A549 (cell line): Measurements from ENCODE around the gene RPH3AL. TPM values are rescaled to one million over a fixed set of nuclear protein-coding genes. Genes with fewer than 3 reads are reported as not detected.

Source experiments
- ATAC-seq, 2 experiments: fragments of 200-7000 bp in 1 of 2; fragments of >200 bp in 1 of 2; cut with Nextera tagmentation in 1 of 2; cut with Tn5 transposase in 1 of 2; 3 replicates each; pipeline versions ENCODE4 v1.8.0 to v1.9.1; 2018 to 2020; ENCODE audit warnings: mild to moderate bottlenecking in 1 of 2, moderate library complexity in 1 of 2
- CTCF ChIA-PET: fragments of 300-600 bp; sonication (Branson Sonifier 250); formaldehyde crosslinking; extraction: SDS; loops from one replicate; lab custom pipeline; 2021; ENCODE audit warnings: antibody characterized with exemption, inconsistent platforms; lab: Yijun Ruan, JAX
- POLR2A ChIA-PET: fragments of 350-600 bp; formaldehyde crosslinking; extraction: SDS; loops from one replicate; lab custom pipeline; 2021; ENCODE audit warnings: antibody characterized with exemption, inconsistent platforms; lab: Yijun Ruan, JAX
- DNase-seq, 2 experiments: peaks; one replicate each; pipeline versions ENCODE4 v3.0.0 to v3.0.0-alpha.2; 2011 to 2016; ENCODE audit warnings: low read depth in 1 of 2, low spot score in 1 of 2
- FAIRE-seq: peaks from 2 replicates; lab custom pipeline; 2011; peaks lifted over from hg19 to GRCh38; lab: Jason Lieb, UNC
- H3K27ac ChIP-seq, 2 experiments: fragments of >200 bp; sonication (Bioruptor Twin); formaldehyde crosslinking; 3 replicates each; pipeline ENCODE4 v1.5.1; 2016 to 2017
- H3K4me1 ChIP-seq: fragments of >200 bp; sonication (Bioruptor Twin); formaldehyde crosslinking; 3 replicates; pipeline ENCODE4 v1.6.1; 2016
- H3K4me2 ChIP-seq: fragments of >200 bp; sonication (Bioruptor Twin); formaldehyde crosslinking; 3 replicates; pipeline ENCODE4 v1.6.1; 2016
- H3K4me3 ChIP-seq: fragments of >200 bp; sonication (Bioruptor Twin); formaldehyde crosslinking; 3 replicates; pipeline ENCODE4 v1.5.1; 2016
- H3K9me3 ChIP-seq: fragments of >200 bp; sonication (Bioruptor Twin); formaldehyde crosslinking; 3 replicates; pipeline ENCODE4 v1.6.1; 2016
- CBX8 ChIP-seq: fragments of 200-600 bp; sonication (generic); IDR thresholded peaks from 2 replicates; pipeline ENCODE4 v1.6.1; 2016
- EHF ChIP-seq: fragments of 250-450 bp; sonication (Bioruptor Pico); IDR thresholded peaks from 2 replicates; pipeline ENCODE4 v1.5.0; 2020; ENCODE audit warnings: mild to moderate bottlenecking
- FOSB ChIP-seq: fragments of 250-450 bp; sonication (Bioruptor Pico); IDR thresholded peaks from 2 replicates; pipeline ENCODE4 v1.5.0; 2020; ENCODE audit warnings: mild to moderate bottlenecking, moderate library complexity
- FOSL2 ChIP-seq, 2 experiments: fragments of 450-650 bp in 1 of 2; fragments of >200 bp in 1 of 2; sonication (Bioruptor Twin) in 1 of 2; formaldehyde crosslinking; IDR thresholded peaks; 2 replicates each; pipeline versions ENCODE4 v1.5.0 to v1.6.1; 2016 to 2020; ENCODE audit warnings: mild to moderate bottlenecking in 1 of 2, moderate library complexity in 1 of 2
- HEYL ChIP-seq: fragments of 250-450 bp; sonication (Bioruptor Pico); IDR thresholded peaks from 2 replicates; pipeline ENCODE4 v1.8.0; 2021; ENCODE audit warnings: mild to moderate bottlenecking, moderate library complexity
- KDM1A ChIP-seq: fragments of 200-600 bp; sonication (generic); IDR thresholded peaks from 2 replicates; pipeline ENCODE4 v1.6.1; 2016; ENCODE audit warnings: low read depth, mild to moderate bottlenecking
- MAFK ChIP-seq: fragments of 450-650 bp; IDR thresholded peaks from 2 replicates; pipeline ENCODE4 v1.6.1; 2014; ENCODE audit not compliant: partially characterized antibody
- MAZ ChIP-seq: fragments of 150-350 bp; IDR thresholded peaks from 2 replicates; pipeline ENCODE4 v1.6.1; 2014; ENCODE audit warnings: antibody characterized with exemption, low read depth, low read length, borderline replicate concordance
- NFE2L2 ChIP-seq: fragments of 150-350 bp; conservative IDR thresholded peaks from 2 replicates; pipeline ENCODE4 v1.6.1; 2014; ENCODE audit warnings: low read length
- NPAS2 ChIP-seq: fragments of 250-450 bp; sonication (Bioruptor Pico); IDR thresholded peaks from 2 replicates; pipeline ENCODE4 v1.8.0; 2022; ENCODE audit warnings: mild to moderate bottlenecking, moderate library complexity, borderline replicate concordance
- RCOR1 ChIP-seq: fragments of 150-350 bp; IDR thresholded peaks from 2 replicates; pipeline ENCODE4 v1.6.1; 2014; ENCODE audit warnings: antibody characterized with exemption, low read length, low read depth
- RNF2 ChIP-seq: fragments of 200-600 bp; sonication (generic); IDR thresholded peaks from 2 replicates; pipeline ENCODE4 v1.6.1; 2016; ENCODE audit warnings: low read depth, mild to moderate bottlenecking, antibody characterized with exemption, moderate library complexity, borderline replicate concordance
- TFCP2L1 ChIP-seq: fragments of 250-450 bp; sonication (Bioruptor Pico); IDR thresholded peaks from 2 replicates; pipeline ENCODE4 v1.5.0; 2021; ENCODE audit warnings: mild to moderate bottlenecking
- TP53 ChIP-seq: fragments of 250-450 bp; sonication (Bioruptor Pico); IDR thresholded peaks from 2 replicates; pipeline ENCODE4 v1.5.0; 2021; ENCODE audit warnings: mild to moderate bottlenecking, moderate library complexity
- ZC3H11A ChIP-seq: fragments of 450-650 bp; IDR thresholded peaks from 2 replicates; pipeline ENCODE4 v1.6.1; 2014; ENCODE audit warnings: antibody characterized with exemption, mild to moderate bottlenecking
- ZSCAN20 ChIP-seq: fragments of 250-450 bp; sonication (Bioruptor Pico); IDR thresholded peaks from 2 replicates; pipeline ENCODE4 v1.8.0; 2022; ENCODE audit warnings: mild to moderate bottlenecking, moderate library complexity
- WGBS: methylation state at CpG from one replicate; pipeline ENCODE4 v1.1.6; 2017; ENCODE audit errors: missing lambda C conversion rate; 5-methylcytosine and 5-hydroxymethylcytosine counted together
- polyA plus RNA-seq, 4 experiments: library from polyadenylated mRNA; depleted of rRNA in 3 of 4; stranded (reverse); fragments of >200 nt; fragmentation: RNase III in 1 of 4; extraction: RNeasy Plus Mini Kit Qiagen cat#74134 plus additional on column Dnase treatment in 1 of 4; gene quantifications; 2 replicates in 3 of 4; 3 replicates in 1 of 4; pipeline ENCODE4 v1.2.3, GENCODE V29; 2011 to 2017
- TF ChIP-seq, protein P1 (sequence below): fragments of 450-650 bp; IDR thresholded peaks from 2 replicates; pipeline ENCODE4 v1.6.1; 2014; ENCODE audit warnings: antibody characterized with exemption
- TF ChIP-seq, protein P2 (sequence below): IDR thresholded peaks from 2 replicates; pipeline ENCODE4 v1.6.1; 2012
- TF ChIP-seq, protein P3 (sequence below): fragments of 150-350 bp; IDR thresholded peaks from 2 replicates; pipeline ENCODE4 v1.6.1; 2014; ENCODE audit warnings: low read depth, mild to moderate bottlenecking, low read length
- TF ChIP-seq, protein P4 (sequence below): fragments of >200 bp; sonication (Bioruptor Twin); formaldehyde crosslinking; IDR thresholded peaks from 2 replicates; pipeline ENCODE4 v1.6.1; 2016
- TF ChIP-seq, protein P5 (sequence below): fragments of 250-450 bp; sonication (Bioruptor Pico); IDR thresholded peaks from 2 replicates; pipeline ENCODE4 v1.5.0; 2021; ENCODE audit warnings: mild to moderate bottlenecking, moderate library complexity, borderline replicate concordance

RPH3AL gene
- polyA plus RNA-seq, 2 of the 4 experiments (the other 2 are of a cell fraction): 23.3 to 31.1 TPM

DNA sequence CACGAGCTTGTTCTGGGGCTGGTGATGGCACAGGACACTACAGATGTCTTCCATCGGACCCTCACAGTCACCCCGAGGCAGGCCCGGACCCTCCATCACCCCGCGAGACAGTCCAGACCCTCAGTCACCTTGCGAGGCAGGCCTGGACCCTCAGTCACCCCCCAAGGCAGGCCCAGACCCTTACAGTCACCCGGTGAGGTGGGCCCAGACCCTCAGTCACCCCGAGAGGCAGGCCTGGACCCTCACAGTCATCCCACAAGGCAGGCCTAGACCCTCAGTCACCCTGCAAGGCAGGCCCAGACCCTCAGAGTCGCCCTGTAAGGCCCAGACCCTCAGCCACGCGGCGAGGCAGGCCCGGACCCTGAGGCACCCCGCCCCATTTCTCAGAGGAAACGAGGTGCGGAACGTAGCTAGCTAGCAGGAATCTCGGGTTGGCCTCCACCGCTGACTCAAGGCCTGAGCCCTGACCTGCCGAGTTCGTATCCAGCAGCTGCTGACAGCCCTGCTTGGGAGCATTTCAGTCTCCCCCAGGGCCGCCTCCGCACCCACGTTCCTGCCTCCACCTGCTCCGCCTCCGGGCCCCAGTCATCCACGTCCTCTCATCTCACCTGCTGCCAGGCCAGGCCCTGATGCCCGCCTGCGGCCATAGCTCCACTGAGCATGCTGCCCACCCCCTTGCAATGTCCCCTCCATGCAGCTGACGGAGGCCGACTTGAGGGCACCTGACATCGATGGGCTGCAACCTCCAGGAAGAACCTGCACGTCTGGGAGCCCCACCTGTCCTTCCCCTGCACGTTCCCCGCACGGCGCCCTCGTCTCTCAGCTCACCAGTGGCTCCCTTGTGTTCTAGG lies 28.7 kb downstream of the RPH3AL start:
- Histone ChIP-seq H3K9me3 (no peaks in the 10 kb centered on the region), H3K27ac (no peak overlapping the region), H3K4me2 (no peak overlapping the region), H3K4me3 (no peak overlapping the region), H3K4me1 (no peaks in the 10 kb centered on the region)
- DNase-seq: no peak
- ATAC-seq: no peak
- no peak for FAIRE-seq
- 87% methylated on average over 39 of the region's 39 CpGs for WGBS
- POLR2A ChIA-PET: no interaction called here
- CTCF ChIA-PET: interaction anchor here (1.3 to 1.5 kb wide), 2 partner anchors 15 to 63 kb away, joined by 3 read pairs; no protein-coding TSS in a partner anchor
- TF ChIP-seq, protein P1, sequence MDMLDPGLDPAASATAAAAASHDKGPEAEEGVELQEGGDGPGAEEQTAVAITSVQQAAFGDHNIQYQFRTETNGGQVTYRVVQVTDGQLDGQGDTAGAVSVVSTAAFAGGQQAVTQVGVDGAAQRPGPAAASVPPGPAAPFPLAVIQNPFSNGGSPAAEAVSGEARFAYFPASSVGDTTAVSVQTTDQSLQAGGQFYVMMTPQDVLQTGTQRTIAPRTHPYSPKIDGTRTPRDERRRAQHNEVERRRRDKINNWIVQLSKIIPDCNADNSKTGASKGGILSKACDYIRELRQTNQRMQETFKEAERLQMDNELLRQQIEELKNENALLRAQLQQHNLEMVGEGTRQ: no peak
- TF ChIP-seq FOSB (CRISPR knock-in tag): no peak

DNA sequence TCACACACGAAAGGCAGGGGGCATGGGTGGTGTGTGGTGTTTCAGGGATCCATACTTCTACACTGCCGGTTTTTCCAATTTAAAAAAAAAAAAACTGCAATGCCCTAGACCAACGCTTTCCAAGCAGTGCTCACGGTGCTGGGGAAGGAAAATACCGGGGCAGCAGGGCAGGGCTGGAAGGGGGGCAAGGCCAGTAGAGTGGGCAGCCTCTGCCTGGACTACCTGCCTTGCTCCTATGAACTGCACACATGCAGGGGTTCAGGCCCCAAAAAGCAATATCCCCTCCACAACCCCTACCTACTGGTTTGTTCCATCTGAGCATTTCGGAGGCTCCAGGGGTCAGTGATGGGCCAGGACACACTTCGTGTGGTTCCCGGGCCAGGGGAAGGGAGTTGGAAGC lies 29.4 kb downstream of the RPH3AL start:
- no peak for FAIRE-seq
- no peak; a peak in 1 of 6 replicates for ATAC-seq
- H3K4me2 ChIP-seq: no peak overlapping the region
- 68% methylated on average over 8 of the region's 8 CpGs for WGBS
- no peak overlapping the region for H3K27ac ChIP-seq
- no peaks in the 10 kb centered on the region for H3K9me3 ChIP-seq
- no peak for TF ChIP-seq FOSL2 (IDR thresholded peaks at IDR 0.05)
- no peak for TF ChIP-seq FOSL2 (CRISPR knock-in tag; IDR thresholded peaks at IDR 0.05)
- no peak for TF ChIP-seq MAZ
- TF ChIP-seq CBX8: no peak
- TF ChIP-seq, protein P2, sequence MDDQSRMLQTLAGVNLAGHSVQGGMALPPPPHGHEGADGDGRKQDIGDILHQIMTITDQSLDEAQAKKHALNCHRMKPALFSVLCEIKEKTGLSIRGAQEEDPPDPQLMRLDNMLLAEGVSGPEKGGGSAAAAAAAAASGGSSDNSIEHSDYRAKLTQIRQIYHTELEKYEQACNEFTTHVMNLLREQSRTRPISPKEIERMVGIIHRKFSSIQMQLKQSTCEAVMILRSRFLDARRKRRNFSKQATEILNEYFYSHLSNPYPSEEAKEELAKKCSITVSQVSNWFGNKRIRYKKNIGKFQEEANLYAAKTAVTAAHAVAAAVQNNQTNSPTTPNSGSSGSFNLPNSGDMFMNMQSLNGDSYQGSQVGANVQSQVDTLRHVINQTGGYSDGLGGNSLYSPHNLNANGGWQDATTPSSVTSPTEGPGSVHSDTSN: no peak
- TF ChIP-seq MAFK: no peak
- TF ChIP-seq, protein P3, sequence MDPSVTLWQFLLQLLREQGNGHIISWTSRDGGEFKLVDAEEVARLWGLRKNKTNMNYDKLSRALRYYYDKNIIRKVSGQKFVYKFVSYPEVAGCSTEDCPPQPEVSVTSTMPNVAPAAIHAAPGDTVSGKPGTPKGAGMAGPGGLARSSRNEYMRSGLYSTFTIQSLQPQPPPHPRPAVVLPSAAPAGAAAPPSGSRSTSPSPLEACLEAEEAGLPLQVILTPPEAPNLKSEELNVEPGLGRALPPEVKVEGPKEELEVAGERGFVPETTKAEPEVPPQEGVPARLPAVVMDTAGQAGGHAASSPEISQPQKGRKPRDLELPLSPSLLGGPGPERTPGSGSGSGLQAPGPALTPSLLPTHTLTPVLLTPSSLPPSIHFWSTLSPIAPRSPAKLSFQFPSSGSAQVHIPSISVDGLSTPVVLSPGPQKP: no peak
- TF ChIP-seq KDM1A: no peak
- TF ChIP-seq, protein P4, sequence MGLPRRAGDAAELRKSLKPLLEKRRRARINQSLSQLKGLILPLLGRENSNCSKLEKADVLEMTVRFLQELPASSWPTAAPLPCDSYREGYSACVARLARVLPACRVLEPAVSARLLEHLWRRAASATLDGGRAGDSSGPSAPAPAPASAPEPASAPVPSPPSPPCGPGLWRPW: no peak
- TF ChIP-seq ZSCAN20 (CRISPR knock-in tag): no peak
- TF ChIP-seq TP53 (CRISPR knock-in tag): no peak
- no peak for TF ChIP-seq EHF (CRISPR knock-in tag)
- no peak for TF ChIP-seq NFE2L2
- no peak for DNase-seq
- CTCF ChIA-PET: interaction anchor here (1.3 kb wide), 1 partner anchor 14 kb away, joined by 3 read pairs; no protein-coding TSS in a partner anchor
- POLR2A ChIA-PET: no interaction called here
- no peaks in the 10 kb centered on the region for H3K4me1 ChIP-seq
- H3K4me3 ChIP-seq: no peak overlapping the region

DNA sequence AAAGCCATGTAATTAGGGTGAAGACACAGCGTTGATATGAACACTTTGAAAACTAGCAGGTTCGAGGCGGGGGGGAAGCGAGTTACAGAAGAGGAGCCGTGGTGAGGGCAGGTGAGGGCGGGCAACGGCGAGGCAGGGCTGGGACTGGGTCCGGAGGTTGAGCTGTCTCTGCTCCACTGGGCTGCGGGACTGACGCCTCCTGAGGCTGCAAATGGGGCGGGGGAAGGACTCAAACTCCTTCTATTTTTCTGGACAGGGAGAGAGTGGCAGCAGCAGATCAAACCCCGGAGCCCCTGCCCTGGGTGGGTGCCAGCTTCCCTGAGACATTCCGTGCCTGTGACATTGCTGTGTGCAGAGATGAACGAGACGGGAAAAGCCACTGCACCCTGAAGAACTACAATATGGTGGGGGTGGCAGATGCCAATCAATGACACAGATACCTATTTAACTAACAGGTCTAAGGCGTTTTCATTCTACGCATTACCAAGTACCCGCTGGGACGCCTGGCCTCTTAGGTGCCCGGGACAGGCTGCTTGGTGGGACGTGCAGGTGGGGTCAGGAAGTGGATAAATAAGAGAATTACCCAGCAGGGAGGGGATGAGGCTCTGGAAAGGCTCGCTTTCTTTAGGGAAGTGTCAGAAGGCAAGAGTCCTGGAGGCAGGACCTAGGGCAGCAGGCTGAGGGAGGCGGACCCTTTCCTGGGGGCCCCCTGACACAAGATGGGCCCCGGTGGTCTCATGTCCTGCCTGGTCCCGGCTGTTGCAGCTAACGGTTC lies 30.4 kb downstream of the RPH3AL start:
- Histone ChIP-seq H3K9me3 (no peaks in the 10 kb centered on the region), H3K4me3 (no peak overlapping the region), H3K4me2 (no peak overlapping the region), H3K27ac (no peak overlapping the region), H3K4me1 (no peaks in the 10 kb centered on the region)
- ChIA-PET POLR2A (no interaction called here), CTCF (interaction anchor here (0.8 kb wide), 1 partner anchor 11 kb away, joined by 3 read pairs; no protein-coding TSS in a partner anchor)
- TF ChIP-seq RNF2 (no peak), ZC3H11A (no peak), HEYL (CRISPR knock-in tag) (no peak), CBX8 (no peak), TFCP2L1 (no peak), NPAS2 (CRISPR knock-in tag) (no peak), RCOR1 (no peak)
- TF ChIP-seq, protein P3: no peak
- TF ChIP-seq, protein P5, sequence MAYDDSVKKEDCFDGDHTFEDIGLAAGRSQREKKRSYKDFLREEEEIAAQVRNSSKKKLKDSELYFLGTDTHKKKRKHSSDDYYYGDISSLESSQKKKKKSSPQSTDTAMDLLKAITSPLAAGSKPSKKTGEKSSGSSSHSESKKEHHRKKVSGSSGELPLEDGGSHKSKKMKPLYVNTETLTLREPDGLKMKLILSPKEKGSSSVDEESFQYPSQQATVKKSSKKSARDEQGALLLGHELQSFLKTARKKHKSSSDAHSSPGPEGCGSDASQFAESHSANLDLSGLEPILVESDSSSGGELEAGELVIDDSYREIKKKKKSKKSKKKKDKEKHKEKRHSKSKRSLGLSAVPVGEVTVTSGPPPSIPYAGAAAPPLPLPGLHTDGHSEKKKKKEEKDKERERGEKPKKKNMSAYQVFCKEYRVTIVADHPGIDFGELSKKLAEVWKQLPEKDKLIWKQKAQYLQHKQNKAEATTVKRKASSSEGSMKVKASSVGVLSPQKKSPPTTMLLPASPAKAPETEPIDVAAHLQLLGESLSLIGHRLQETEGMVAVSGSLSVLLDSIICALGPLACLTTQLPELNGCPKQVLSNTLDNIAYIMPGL (CRISPR knock-in tag): no peak
- FAIRE-seq (no peak), ATAC-seq (no peak), DNase-seq (no peak)
- WGBS: 88% methylated on average over 27 of the region's 27 CpGs
